Spinal cord (tissue), 10 donors: Measurements from ENCODE around the gene VWA1. TPM values are rescaled to one million over a fixed set of nuclear protein-coding genes. Genes with fewer than 3 reads are reported as not detected.

Source experiments
- DNase-seq, 6 donors: peaks; one replicate each; pipeline versions ENCODE4 v3.0.0 to v3.0.0-alpha.2; 2013 to 2015; ENCODE audit warnings: low spot score in 6 of 6, low read depth in 4 of 6
- H3K27ac ChIP-seq: one replicate; pipeline ENCODE4 v1.5.1; 2013; ENCODE audit warnings: low read depth, low read length, control low read depth
- H3K27me3 ChIP-seq: one replicate; pipeline ENCODE4 v1.6.1; 2013; ENCODE audit warnings: low read length; ENCODE audit not compliant: control insufficient read depth, insufficient read depth
- H3K36me3 ChIP-seq: one replicate; pipeline ENCODE4 v1.6.1; 2013; ENCODE audit warnings: low read length; ENCODE audit not compliant: control insufficient read depth, insufficient read depth
- H3K4me1 ChIP-seq: one replicate; pipeline ENCODE4 v1.6.1; 2013; ENCODE audit warnings: low read length; ENCODE audit not compliant: control insufficient read depth, insufficient read depth
- H3K4me3 ChIP-seq: one replicate; pipeline ENCODE4 v1.5.1; 2013; ENCODE audit warnings: low read depth, low read length, control low read depth
- H3K9me3 ChIP-seq: one replicate; pipeline ENCODE4 v1.6.1; 2013; ENCODE audit warnings: low read length; ENCODE audit not compliant: control insufficient read depth, insufficient read depth
- WGBS: methylation state at CpG from one replicate; pipeline ENCODE4 v1.1.5; 2013; ENCODE audit warnings: missing lambda C conversion rate; ENCODE audit not compliant: insufficient coverage; 5-methylcytosine and 5-hydroxymethylcytosine counted together
- polyA plus RNA-seq, 2 donors: library from polyadenylated mRNA; unstranded; fragments of 120-200 nt; gene quantifications; one replicate each; pipeline ENCODE4 v1.2.1, GENCODE V29; 2013; ENCODE audit not compliant: insufficient read length in 2 of 2
- total RNA-seq, 2 donors: library from RNA; depleted of rRNA in 1 of 2; stranded (reverse); fragments of 120-200 nt in 1 of 2; fragments of >200 nt in 1 of 2; gene quantifications; one replicate each; pipeline versions ENCODE4 v1.2.3 to v1.2.4, GENCODE V29; 2013 to 2014
- donor health status: healthy.

Gene VWA1
- total and polyA plus RNA-seq, 4 donors: 11.4 to 67.0 (median 43.8) TPM

DNA sequence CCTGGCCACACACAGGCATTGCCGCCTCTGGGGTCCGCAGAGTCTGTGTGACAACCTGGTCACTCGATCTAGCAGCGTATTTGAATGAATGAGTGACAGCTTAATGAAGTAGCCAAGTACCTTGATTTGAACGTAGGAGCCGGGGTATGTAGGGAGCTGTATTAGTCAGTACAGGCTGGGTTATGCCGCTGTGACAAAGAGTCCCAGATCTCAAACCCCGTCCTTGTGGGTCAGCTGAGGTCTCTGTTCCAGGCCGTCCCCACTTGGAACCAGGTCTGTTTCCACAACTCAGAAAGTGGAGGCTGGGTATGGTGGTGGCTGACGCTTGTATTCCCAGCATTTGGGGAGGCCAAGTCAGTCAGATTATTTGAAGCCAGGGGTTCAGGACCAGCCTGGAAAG lies 56.1 kb downstream of the VWA1 start:
- Histone ChIP-seq H3K4me3 (no peak overlapping the region), H3K36me3 (peaks cover 87% of the 10 kb centered on the region), H3K27me3 (no peaks in the 10 kb centered on the region), H3K27ac (no peak overlapping the region), H3K4me1 (no peaks in the 10 kb centered on the region), H3K9me3 (no peaks in the 10 kb centered on the region)
- 100% methylated on average over 9 of the region's 10 CpGs for WGBS
- no peak for DNase-seq

Other genes with a start within 250 kb of the VWA1 start
- gene TNFRSF18, start 229.1 kb upstream of the VWA1 start, total RNA-seq: under 1 TPM; 0.20 to 0.22 TPM
- gene TNFRSF18, start 229.1 kb upstream of the VWA1 start, polyA plus RNA-seq: under 1 TPM; 0.36 to 0.68 TPM
- 1 to 10 TPM in 1 of 2 donors, under 1 TPM in 1; 0.20 to 1.5 TPM for gene TNFRSF4, start 221.5 kb upstream of the VWA1 start, total RNA-seq
- 1 to 10 TPM; 1.0 to 1.2 TPM for gene TNFRSF4, start 221.5 kb upstream of the VWA1 start, polyA plus RNA-seq
- 10 to 100 TPM; 31.0 to 86.7 TPM for gene SDF4, start 203.7 kb upstream of the VWA1 start, total RNA-seq
- 100 to 1,000 TPM; 125 to 160 TPM for gene SDF4, start 203.7 kb upstream of the VWA1 start, polyA plus RNA-seq
- 10 to 100 TPM; 11.5 to 30.4 TPM for gene B3GALT6, start 203.5 kb upstream of the VWA1 start, total RNA-seq
- 10 to 100 TPM; 39.7 to 40.1 TPM for gene B3GALT6, start 203.5 kb upstream of the VWA1 start, polyA plus RNA-seq
- gene C1QTNF12, start 189.0 kb upstream of the VWA1 start, total RNA-seq: 10 to 100 TPM in 1 of 2 donors, 1 to 10 TPM in 1; 2.7 to 10.4 TPM
- gene C1QTNF12, start 189.0 kb upstream of the VWA1 start, polyA plus RNA-seq: 1 to 10 TPM; 1.4 to 5.7 TPM
- 10 to 100 TPM; 26.4 to 42.4 TPM for gene UBE2J2, start 161.8 kb upstream of the VWA1 start, total RNA-seq
- gene UBE2J2, start 161.8 kb upstream of the VWA1 start, polyA plus RNA-seq: 10 to 100 TPM; 65.6 to 82.9 TPM
- gene SCNN1D, start 155.3 kb upstream of the VWA1 start, total RNA-seq: 10 to 100 TPM in 1 of 2 donors, 1 to 10 TPM in 1; 2.2 to 10.3 TPM
- gene SCNN1D, start 155.3 kb upstream of the VWA1 start, polyA plus RNA-seq: 10 to 100 TPM; 16.8 to 24.5 TPM
- gene ACAP3, start 127.8 kb upstream of the VWA1 start, total RNA-seq: 10 to 100 TPM; 58.7 to 70.6 TPM
- 100 to 1,000 TPM; 222 to 265 TPM for gene ACAP3, start 127.8 kb upstream of the VWA1 start, polyA plus RNA-seq
- 10 to 100 TPM in 1 of 2 donors, 1 to 10 TPM in 1; 6.2 to 14.2 TPM for gene PUSL1, start 127.1 kb upstream of the VWA1 start, total RNA-seq
- gene PUSL1, start 127.1 kb upstream of the VWA1 start, polyA plus RNA-seq: 10 to 100 TPM; 16.0 to 17.7 TPM
- gene INTS11, start 111.0 kb upstream of the VWA1 start, total RNA-seq: 10 to 100 TPM; 39.8 to 82.5 TPM
- gene INTS11, start 111.0 kb upstream of the VWA1 start, polyA plus RNA-seq: 100 to 1,000 TPM; 146 to 206 TPM
- gene CPTP, start 110.9 kb upstream of the VWA1 start, total RNA-seq: 10 to 100 TPM in 1 of 2 donors, 1 to 10 TPM in 1; 9.6 to 18.8 TPM
- gene CPTP, start 110.9 kb upstream of the VWA1 start, polyA plus RNA-seq: 10 to 100 TPM; 31.8 to 32.0 TPM
- under 1 TPM; 0.10 to 0.44 TPM for gene TAS1R3, start 104.4 kb upstream of the VWA1 start, total RNA-seq
- under 1 TPM; 0.86 to 0.98 TPM for gene TAS1R3, start 104.4 kb upstream of the VWA1 start, polyA plus RNA-seq
- 10 to 100 TPM; 35.7 to 68.7 TPM for gene DVL1, start 86.3 kb upstream of the VWA1 start, total RNA-seq
- 10 to 100 TPM; 82.7 to 87.1 TPM for gene DVL1, start 86.3 kb upstream of the VWA1 start, polyA plus RNA-seq
- 100 to 1,000 TPM in 1 of 2 donors, 10 to 100 TPM in 1; 40.6 to 212 TPM for gene MXRA8, start 77.1 kb upstream of the VWA1 start, total RNA-seq
- 100 to 1,000 TPM in 1 of 2 donors, 10 to 100 TPM in 1; 48.1 to 106 TPM for gene MXRA8, start 77.1 kb upstream of the VWA1 start, polyA plus RNA-seq
- 100 to 1,000 TPM in 1 of 2 donors, 10 to 100 TPM in 1; 41.4 to 105 TPM for gene AURKAIP1, start 60.5 kb upstream of the VWA1 start, total RNA-seq
- gene AURKAIP1, start 60.5 kb upstream of the VWA1 start, polyA plus RNA-seq: 100 to 1,000 TPM; 124 to 130 TPM
- gene CCNL2, start 36.4 kb upstream of the VWA1 start, total RNA-seq: 100 to 1,000 TPM; 148 to 178 TPM
- 100 to 1,000 TPM; 214 to 303 TPM for gene CCNL2, start 36.4 kb upstream of the VWA1 start, polyA plus RNA-seq
- gene MRPL20, start 28.4 kb upstream of the VWA1 start, total RNA-seq: 100 to 1,000 TPM in 1 of 2 donors, 10 to 100 TPM in 1; 56.9 to 117 TPM
- gene MRPL20, start 28.4 kb upstream of the VWA1 start, polyA plus RNA-seq: 100 to 1,000 TPM; 108 to 119 TPM
- gene ANKRD65, start 14.4 kb upstream of the VWA1 start, total RNA-seq: 1 to 10 TPM; 1.8 to 6.7 TPM
- 10 to 100 TPM; 10.6 to 10.8 TPM for gene ANKRD65, start 14.4 kb upstream of the VWA1 start, polyA plus RNA-seq
- gene ATAD3C, start 14.0 kb downstream of the VWA1 start, total RNA-seq: under 1 TPM; 0.10 to 0.72 TPM
- gene ATAD3C, start 14.0 kb downstream of the VWA1 start, polyA plus RNA-seq: 1 to 10 TPM in 1 of 2 donors, under 1 TPM in 1; 0.68 to 2.3 TPM
- 10 to 100 TPM in 1 of 2 donors, 1 to 10 TPM in 1; 9.8 to 19.7 TPM for gene ATAD3B, start 36.1 kb downstream of the VWA1 start, total RNA-seq
- gene ATAD3B, start 36.1 kb downstream of the VWA1 start, polyA plus RNA-seq: 10 to 100 TPM; 18.4 to 37.8 TPM
- gene ATAD3A, start 76.5 kb downstream of the VWA1 start, total RNA-seq: 10 to 100 TPM in 1 of 2 donors, 1 to 10 TPM in 1; 9.0 to 22.0 TPM
- gene ATAD3A, start 76.5 kb downstream of the VWA1 start, polyA plus RNA-seq: 10 to 100 TPM; 33.0 to 45.7 TPM
- 10 to 100 TPM; 10.2 to 12.3 TPM for gene TMEM240, start 104.9 kb downstream of the VWA1 start, total RNA-seq
- gene TMEM240, start 104.9 kb downstream of the VWA1 start, polyA plus RNA-seq: 10 to 100 TPM; 43.5 to 47.7 TPM
- gene SSU72, start 139.2 kb downstream of the VWA1 start, total RNA-seq: 10 to 100 TPM; 42.1 to 54.3 TPM
- gene SSU72, start 139.2 kb downstream of the VWA1 start, polyA plus RNA-seq: 100 to 1,000 TPM; 112 to 121 TPM
- gene FNDC10, start 164.4 kb downstream of the VWA1 start, total RNA-seq: 1 to 10 TPM; 4.8 to 6.0 TPM
- 10 to 100 TPM; 43.6 to 44.0 TPM for gene FNDC10, start 164.4 kb downstream of the VWA1 start, polyA plus RNA-seq
- gene MIB2, start 179.8 kb downstream of the VWA1 start, total RNA-seq: 10 to 100 TPM; 27.0 to 72.2 TPM
- gene MIB2, start 179.8 kb downstream of the VWA1 start, polyA plus RNA-seq: 100 to 1,000 TPM in 1 of 2 donors, 10 to 100 TPM in 1; 83.3 to 100 TPM
- 10 to 100 TPM in 1 of 2 donors, 1 to 10 TPM in 1; 5.9 to 13.2 TPM for gene MMP23B, start 196.5 kb downstream of the VWA1 start, total RNA-seq
- gene MMP23B, start 196.5 kb downstream of the VWA1 start, polyA plus RNA-seq: 1 to 10 TPM; 2.6 to 8.5 TPM
- gene CDK11B, start 223.3 kb downstream of the VWA1 start, total RNA-seq: 10 to 100 TPM in 1 of 2 donors, 1 to 10 TPM in 1; 7.0 to 14.8 TPM
- gene CDK11B, start 223.3 kb downstream of the VWA1 start, polyA plus RNA-seq: 10 to 100 TPM; 44.4 to 44.5 TPM